Activated T-cell treated with anti-CD3 and anti-CD28 coated beads, Interleukin-2, amount 50 U/mL, for 72 hours (primary cell): Measurements from ENCODE around the gene HTR4. TPM values are rescaled to one million over a fixed set of nuclear protein-coding genes. Genes with fewer than 3 reads are reported as not detected.
"Not testable (repeated sequence)": the region's sequence is repeated elsewhere in the genome, so short reads cannot be mapped to it uniquely, and the experiment has no call there.

Source experiments
- ATAC-seq, 2 donors: fragments of 150-1000 bp; cut with Tn5 transposase; replicated peaks in 1 of 2; 2 replicates each; pipeline ENCODE4 v1.10.0; 2021; ENCODE audit warnings: moderate library complexity in 2 of 2, mild to moderate bottlenecking in 1 of 2
- DNase-seq, 2 donors: peaks; one replicate each; pipeline ENCODE4 v3.0.0; 2021 to 2022; ENCODE audit warnings: mixed read lengths in 1 of 2
- H3K27ac Mint-ChIP-seq: one replicate; pipeline ENCODE4 v1.8.0; 2022; ENCODE audit warnings: mild to moderate bottlenecking, moderate library complexity, mixed read lengths
- H3K27me3 Mint-ChIP-seq: one replicate; pipeline ENCODE4 v1.8.0; 2022; ENCODE audit warnings: low read depth, mixed read lengths
- H3K36me3 Mint-ChIP-seq, 2 donors: one replicate each; pipeline ENCODE4 v1.8.0; 2022; ENCODE audit warnings: mixed read lengths in 2 of 2, mild to moderate bottlenecking in 1 of 2; ENCODE audit not compliant: insufficient read depth in 2 of 2
- H3K4me1 Mint-ChIP-seq: one replicate; pipeline ENCODE4 v1.8.0; 2022; ENCODE audit warnings: low read depth, mixed read lengths
- H3K4me3 Mint-ChIP-seq, 2 donors: one replicate each; pipeline ENCODE4 v1.8.0; 2022; ENCODE audit warnings: mild to moderate bottlenecking in 2 of 2, mixed read lengths in 2 of 2, moderate library complexity in 2 of 2
- H3K9me3 Mint-ChIP-seq, 2 donors: one replicate each; pipeline ENCODE4 v1.8.0; 2022; ENCODE audit warnings: mixed read lengths in 2 of 2
- total RNA-seq, 2 donors: library from RNA; stranded (reverse); gene quantifications; one replicate each; pipeline ENCODE4 v1.2.3, GENCODE V29; 2022

HTR4 gene
- total RNA-seq, 2 donors from 2014 or later, result not detected

- no peak overlapping the region for H3K4me3 Mint-ChIP-seq
- peaks cover 2 to 3% of the 10 kb centered on the region in 2 donors for H3K36me3 Mint-ChIP-seq
- ATAC-seq (no peak), DNase-seq (no peak)
- no peaks in the 10 kb centered on the region for H3K4me1 Mint-ChIP-seq
- no peak overlapping the region for H3K27ac Mint-ChIP-seq
- H3K27me3 Mint-ChIP-seq, result peaks cover 8% of the 10 kb centered on the region
- H3K9me3 Mint-ChIP-seq, result peaks cover 4 to 6% of the 10 kb centered on the region in 2 donors
Observed at GRCh38 chr5:148685520-148686134, 31.3 kb upstream of the HTR4 start.

- H3K27ac Mint-ChIP-seq, result no peak overlapping the region
Observed at GRCh38 chr5:148684528-148684927, 30.2 kb upstream of the HTR4 start.

GRCh38 chr5:148683651-148684050 is 29.3 kb upstream of the HTR4 start:
- Mint-ChIP-seq H3K4me1 (no peaks in the 10 kb centered on the region), H3K27me3 (peaks cover 6% of the 10 kb centered on the region), H3K27ac (no peak overlapping the region), H3K9me3 (peaks cover 2 to 4% of the 10 kb centered on the region in 2 donors), H3K36me3 (peaks cover 2 to 3% of the 10 kb centered on the region in 2 donors), H3K4me3 (no peak overlapping the region)
- ATAC-seq, result no peak
- no peak for DNase-seq

More at GRCh38 chr5:148684528-148684927, 30.2 kb upstream of the HTR4 start:
- Mint-ChIP-seq H3K4me1 (no peaks in the 10 kb centered on the region), H3K36me3 (peaks cover 2 to 3% of the 10 kb centered on the region in 2 donors), H3K4me3 (no peak overlapping the region), H3K9me3 (peaks cover 2 to 4% of the 10 kb centered on the region in 2 donors), H3K27me3 (peaks cover 11% of the 10 kb centered on the region)
- no peak for DNase-seq
- no peak for ATAC-seq

- Mint-ChIP-seq H3K4me1 (no peaks in the 10 kb centered on the region), H3K27me3 (peaks cover 6% of the 10 kb centered on the region), H3K4me3 (no peak overlapping the region), H3K27ac (no peak overlapping the region), H3K36me3 (no peaks in the 10 kb centered on the region), H3K9me3 (no peaks in the 10 kb centered on the region)
- ATAC-seq, result no peak
- no peak for DNase-seq
Observed at GRCh38 chr5:148682058-148683026, 28.0 kb upstream of the HTR4 start.

GRCh38 chr5:148681157-148682057 is 27.1 kb upstream of the HTR4 start:
- no peaks in the 10 kb centered on the region for H3K36me3 Mint-ChIP-seq
- no peak overlapping the region for H3K4me3 Mint-ChIP-seq
- DNase-seq, result no peak
- H3K27me3 Mint-ChIP-seq, result peaks cover 6% of the 10 kb centered on the region
- ATAC-seq, result no peak
- H3K27ac Mint-ChIP-seq, result no peak overlapping the region
- no peaks in the 10 kb centered on the region for H3K9me3 Mint-ChIP-seq
- no peaks in the 10 kb centered on the region for H3K4me1 Mint-ChIP-seq

GRCh38 chr5:148673704-148674103 is 19.4 kb upstream of the HTR4 start:
- not testable (repeated sequence) for H3K27ac Mint-ChIP-seq, H3K4me1 Mint-ChIP-seq, H3K36me3 Mint-ChIP-seq

GRCh38 chr5:148666353-148666752 is 12.0 kb upstream of the HTR4 start:
- ATAC-seq, result no peak
- no peak overlapping the region for H3K27ac Mint-ChIP-seq
- H3K4me3 Mint-ChIP-seq, result no peak overlapping the region

More at GRCh38 chr5:148673704-148674103, 19.4 kb upstream of the HTR4 start:
- not testable (repeated sequence) for DNase-seq, H3K9me3 Mint-ChIP-seq, ATAC-seq, H3K4me3 Mint-ChIP-seq
- H3K27me3 Mint-ChIP-seq, result peaks cover 34% of the 10 kb centered on the region

DNA sequence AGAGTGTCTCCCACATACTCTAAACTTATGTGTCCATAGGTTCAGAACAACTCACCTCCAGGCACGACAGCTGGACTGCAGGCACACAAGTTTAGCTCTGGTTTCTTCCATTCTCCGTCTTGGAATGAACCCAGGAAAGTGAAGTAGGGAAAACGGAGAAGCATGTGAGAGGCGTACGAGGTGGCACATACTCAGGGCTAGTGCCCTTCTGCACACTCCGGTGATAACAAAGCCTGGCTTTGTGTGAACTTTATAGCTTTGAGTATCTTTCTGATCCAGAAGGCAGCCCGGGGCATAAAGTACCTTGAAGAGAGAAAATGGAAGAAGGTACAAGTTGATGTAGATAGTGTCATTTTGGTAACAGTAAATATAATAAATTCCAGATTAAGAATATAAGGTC is 11.1 kb upstream of the HTR4 start:
- Mint-ChIP-seq H3K27ac (no peak overlapping the region), H3K9me3 (no peaks in the 10 kb centered on the region), H3K36me3 (no peaks in the 10 kb centered on the region), H3K4me1 (no peaks in the 10 kb centered on the region), H3K27me3 (peaks cover 12% of the 10 kb centered on the region), H3K4me3 (no peak overlapping the region)
- ATAC-seq (no peak), DNase-seq (no peak)

More at GRCh38 chr5:148666353-148666752, 12.0 kb upstream of the HTR4 start:
- Mint-ChIP-seq H3K36me3 (no peaks in the 10 kb centered on the region), H3K4me1 (no peaks in the 10 kb centered on the region), H3K27me3 (peaks cover 12% of the 10 kb centered on the region), H3K9me3 (no peaks in the 10 kb centered on the region)
- no peak for DNase-seq

- ATAC-seq, result no peak
- Mint-ChIP-seq H3K9me3 (no peaks in the 10 kb centered on the region), H3K27me3 (peaks cover 24% of the 10 kb centered on the region), H3K27ac (no peak overlapping the region), H3K4me1 (no peaks in the 10 kb centered on the region), H3K4me3 (no peak overlapping the region), H3K36me3 (no peaks in the 10 kb centered on the region)
- DNase-seq, result no peak
Observed at GRCh38 chr5:148663509-148663908, 9.2 kb upstream of the HTR4 start.

GRCh38 chr5:148660346-148660660 is 6.0 kb upstream of the HTR4 start:
- no peak for ATAC-seq
- no peaks in the 10 kb centered on the region for H3K36me3 Mint-ChIP-seq
- no peaks in the 10 kb centered on the region for H3K9me3 Mint-ChIP-seq
- peaks cover 39% of the 10 kb centered on the region for H3K27me3 Mint-ChIP-seq
- H3K4me3 Mint-ChIP-seq, result no peak overlapping the region
- no peak overlapping the region for H3K27ac Mint-ChIP-seq
- no peak for DNase-seq
- H3K4me1 Mint-ChIP-seq, result no peaks in the 10 kb centered on the region

DNA sequence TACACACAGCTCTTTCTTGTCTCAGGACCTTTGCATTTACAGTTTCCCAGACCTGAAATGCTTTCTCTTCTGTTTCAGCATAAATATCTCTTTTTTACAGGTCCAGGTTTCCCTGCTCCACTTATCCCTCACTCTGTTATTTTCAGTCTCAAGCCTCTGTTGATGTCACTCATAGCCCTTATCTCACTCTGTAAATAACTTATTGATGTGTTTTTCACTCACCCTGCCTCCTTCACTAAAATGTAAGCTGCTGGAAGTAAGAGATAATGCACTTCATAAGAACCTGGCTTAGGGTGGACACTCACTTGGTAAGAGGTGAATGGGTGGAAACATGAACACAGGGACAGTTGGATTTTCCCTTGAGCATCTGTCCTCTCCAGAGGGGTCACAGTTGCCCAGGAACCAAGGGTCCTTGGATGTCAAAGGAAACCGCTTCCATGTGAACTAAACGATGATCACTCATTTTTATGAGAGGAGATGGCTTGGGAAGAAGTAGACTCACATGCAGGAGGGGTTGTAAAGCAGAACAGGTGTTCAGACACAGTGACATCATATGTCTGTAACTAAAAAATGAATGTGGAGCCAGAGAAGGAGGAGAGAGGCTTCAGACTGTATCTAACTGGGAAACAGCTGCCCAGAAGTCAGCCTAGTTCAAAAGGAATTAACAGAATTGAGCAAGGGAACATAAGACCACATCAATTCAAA is 5.5 kb upstream of the HTR4 start:
- Mint-ChIP-seq H3K9me3 (no peaks in the 10 kb centered on the region), H3K4me1 (no peaks in the 10 kb centered on the region), H3K27ac (no peak overlapping the region), H3K4me3 (no peak overlapping the region), H3K27me3 (peaks cover 44% of the 10 kb centered on the region), H3K36me3 (no peaks in the 10 kb centered on the region)
- ATAC-seq, result no peak
- DNase-seq, result no peak

GRCh38 chr5:148653291-148653835 is 964 bp downstream of the HTR4 start:
- no peak for DNase-seq
- Mint-ChIP-seq H3K27ac (no peak overlapping the region), H3K36me3 (no peaks in the 10 kb centered on the region), H3K4me1 (no peaks in the 10 kb centered on the region), H3K9me3 (no peaks in the 10 kb centered on the region), H3K4me3 (no peak overlapping the region), H3K27me3 (peaks cover 57% of the 10 kb centered on the region)
- no peak for ATAC-seq
